K562 (cell line): ENCODE data around the gene GSTM5. TPM values are rescaled to one million over a fixed set of nuclear protein-coding genes. Genes with fewer than 3 reads are reported as not detected.
"Not testable (repeated sequence)": the region's sequence is repeated elsewhere in the genome, so short reads cannot be mapped to it uniquely, and the experiment has no call there.

Source experiments
- ATAC-seq: fragments of 200-7000 bp; cut with Tn5 transposase; 3 replicates; pipeline ENCODE4 v1.9.1; 2020; ENCODE audit warnings: moderate library complexity
- BruUV-seq: library from RNA; stranded (reverse); fragments of 400-500 nt; replicated peaks from 2 replicates; lab custom pipeline; 2021; lab: Mats Ljungman, UMichigan
- CTCF ChIA-PET: fragments of 300-600 bp; formaldehyde crosslinking; extraction: SDS; loops from one replicate; lab custom pipeline; 2021; ENCODE audit warnings: low intra/inter-chr PET ratio; lab: Yijun Ruan, JAX
- POLR2A ChIA-PET: fragments of 300-600, 350-650 bp; sonication (Branson Sonifier 250); formaldehyde crosslinking; extraction: SDS; loops from one replicate; lab custom pipeline; 2021; ENCODE audit warnings: antibody characterized with exemption, inconsistent platforms; lab: Yijun Ruan, JAX
- DNase-seq, 4 experiments: peaks; one replicate each; pipeline versions ENCODE4 v3.0.0 to v3.0.0-alpha.2; 2011 to 2018; ENCODE audit warnings: low spot score in 3 of 4, mixed read lengths in 3 of 4; ENCODE audit errors: extremely low read depth in 1 of 4
- FAIRE-seq: peaks from 2 replicates; lab custom pipeline; 2011; peaks lifted over from hg19 to GRCh38; lab: Jason Lieb, UNC
- H2AFZ ChIP-seq: 2 replicates; pipeline ENCODE4 v1.6.0; 2011; ENCODE audit warnings: low read depth, low read length, control low read depth, inconsistent platforms
- H3K27ac ChIP-seq: fragments of 200-600 bp; 3 replicates; pipeline ENCODE4 v1.8.0; 2011; ENCODE audit warnings: low read depth, mild to moderate bottlenecking, control low read depth, inconsistent platforms, low read length, moderate library complexity, mixed read lengths; ENCODE audit errors: extremely low read depth
- H3K27me3 ChIP-seq, 2 experiments: fragments of 300-600 bp in 1 of 2; 2 replicates in 1 of 2; 3 replicates in 1 of 2; pipeline versions ENCODE4 v1.6.0 to v1.8.0; 2011; ENCODE audit warnings: inconsistent platforms in 2 of 2, low read length in 2 of 2, mild to moderate bottlenecking in 1 of 2, mixed read lengths in 1 of 2, moderate library complexity in 1 of 2; ENCODE audit not compliant: control insufficient read depth in 2 of 2, insufficient read depth in 2 of 2
- H3K36me3 ChIP-seq: fragments of 300-600 bp; 3 replicates; pipeline ENCODE4 v1.8.0; 2011; ENCODE audit warnings: mild to moderate bottlenecking, low read length, inconsistent platforms; ENCODE audit not compliant: control insufficient read depth, insufficient read depth
- H3K4me1 ChIP-seq, 2 experiments: fragments of 200-600 bp in 1 of 2; replicated peaks in 1 of 2; 2 replicates in 1 of 2; 3 replicates in 1 of 2; pipeline versions ENCODE4 v1.5.1 to v1.8.0; 2011; ENCODE audit warnings: inconsistent platforms in 2 of 2, low read length in 2 of 2, mild to moderate bottlenecking in 1 of 2, mixed read lengths in 1 of 2, moderate library complexity in 1 of 2; ENCODE audit not compliant: control insufficient read depth in 2 of 2, insufficient read depth in 2 of 2
- H3K4me2 ChIP-seq: 2 replicates; pipeline ENCODE4 v1.6.1; 2011; ENCODE audit warnings: low read length, control low read depth, inconsistent platforms, mixed read lengths; ENCODE audit not compliant: insufficient read depth
- H3K4me3 ChIP-seq: fragments of 200-600 bp; sonication (generic), shearing (Covaris generic); 2 replicates; pipeline ENCODE4 v1.5.1; 2016; ENCODE audit warnings: control low read depth, inconsistent platforms
- H3K79me2 ChIP-seq: fragments of 200-600 bp; 3 replicates; pipeline ENCODE4 v1.8.0; 2011; ENCODE audit warnings: low read length, inconsistent platforms; ENCODE audit not compliant: control insufficient read depth, insufficient read depth
- H3K9ac ChIP-seq, 2 experiments: 2 replicates each; pipeline versions ENCODE4 v1.6.0 to v1.6.1; 2011; ENCODE audit warnings: low read depth in 2 of 2, low read length in 2 of 2, control low read depth in 1 of 2, inconsistent platforms in 1 of 2, mild to moderate bottlenecking in 1 of 2, mixed read lengths in 1 of 2; ENCODE audit not compliant: insufficient read depth in 1 of 2
- H3K9me1 ChIP-seq: one replicate; pipeline ENCODE4 v1.6.0; 2011; ENCODE audit warnings: inconsistent platforms, mild to moderate bottlenecking, low read length, moderate library complexity; ENCODE audit not compliant: control insufficient read depth, insufficient read depth
- H3K9me3 ChIP-seq: replicated peaks from 2 replicates; pipeline ENCODE4 v1.5.1; 2011; ENCODE audit warnings: low read depth, low read length, inconsistent platforms; ENCODE audit not compliant: control insufficient read depth, insufficient read depth
- H4K20me1 ChIP-seq: replicated peaks from 2 replicates; pipeline ENCODE4 v1.6.1; 2011; ENCODE audit warnings: low read length, inconsistent platforms, mixed read lengths; ENCODE audit not compliant: control insufficient read depth, insufficient read depth
- CSDE1 ChIP-seq, 2 experiments: fragments of 450-650 bp; IDR thresholded peaks; 2 replicates each; pipeline ENCODE4 v1.6.1; 2016; ENCODE audit warnings: mild to moderate bottlenecking in 1 of 2
- GTF2A2 ChIP-seq: IDR thresholded peaks from 2 replicates; pipeline ENCODE4 v1.6.1; 2016; ENCODE audit warnings: mild to moderate bottlenecking, missing genetic modification characterization, missing compliant biosample characterization
- NFXL1 ChIP-seq: fragments of 450-650 bp; formaldehyde crosslinking; IDR thresholded peaks from 2 replicates; pipeline ENCODE4 v1.4.0; 2021; ENCODE audit warnings: mild to moderate bottlenecking
- SMAD4 ChIP-seq: fragments of 250-450 bp; sonication (Bioruptor Pico); conservative IDR thresholded peaks from 2 replicates; pipeline ENCODE4 v1.8.0; 2021; ENCODE audit warnings: inconsistent platforms, mild to moderate bottlenecking, moderate library complexity
- TCFL5 ChIP-seq: fragments of 250-450 bp; sonication (Bioruptor Pico); conservative IDR thresholded peaks from 2 replicates; pipeline ENCODE4 v1.6.1; 2021; ENCODE audit warnings: mild to moderate bottlenecking, moderate library complexity, matching md5 sums
- WGBS: fragments of 100-300 bp; shearing (Covaris generic); methylation state at CpG from one replicate; pipeline ENCODE4 v1.1.6; 2016; ENCODE audit warnings: low coverage, mixed read lengths; ENCODE audit not compliant: insufficient coverage; ENCODE audit errors: missing lambda C conversion rate; 5-methylcytosine and 5-hydroxymethylcytosine counted together
- in situ Hi-C: fragments of 300-500 bp; cut with MboI; formaldehyde crosslinking; loops from 4 replicates; pipeline ENCODE4 v1.15.0; 2018; ENCODE audit warnings: inconsistent platforms, mixed read lengths
- intact Hi-C: fragments of 100-400 bp; cut with micrococcal nuclease; formaldehyde crosslinking; loops from 2 replicates; pipeline ENCODE4 v1.14.2; 2022
- polyA plus RNA-seq, 8 experiments: library from polyadenylated mRNA; depleted of rRNA in 4 of 8; stranded (reverse) in 5 of 8; unstranded in 3 of 8; fragments of >200 nt; fragmentation: Nextera tagmentation in 2 of 8; fragmentation: Illumina TruSeq in 1 of 8; extraction: Ambion mirVana in 2 of 8; extraction: Trizol in 1 of 8; gene quantifications; 2 replicates each; pipeline versions ENCODE4 v1.2.1 to v1.2.3, GENCODE V29; 2011 to 2014; ENCODE audit warnings: inconsistent platforms in 1 of 8, missing spikeins in 1 of 8
- total RNA-seq, 7 experiments: library from RNA; depleted of rRNA in 6 of 7; stranded (reverse); fragments of >200 nt in 6 of 7; fragmentation: Illumina TruSeq in 2 of 7; extraction: Trizol in 2 of 7; gene quantifications; 2 replicates each; pipeline versions ENCODE4 v1.2.1 to v1.2.3, GENCODE V29; 2011 to 2021; ENCODE audit warnings: low replicate concordance in 1 of 7
- TF ChIP-seq, protein P1 (sequence below): fragments of 450-650 bp; formaldehyde crosslinking; IDR thresholded peaks from 2 replicates; pipeline ENCODE4 v1.4.0; 2022; ENCODE audit warnings: missing genetic modification characterization
- TF ChIP-seq, protein P2 (sequence below): fragments of 450-650 bp; IDR thresholded peaks from 2 replicates; pipeline ENCODE4 v1.6.1; 2018; ENCODE audit warnings: mild to moderate bottlenecking, low read depth; ENCODE audit not compliant: partially characterized antibody
- TF ChIP-seq, protein P3 (sequence below): fragments of 450-650 bp; formaldehyde crosslinking; IDR thresholded peaks from 2 replicates; pipeline ENCODE4 v1.4.0; 2022; ENCODE audit warnings: mild to moderate bottlenecking, moderate library complexity

Gene GSTM5
- total and polyA plus RNA-seq, 9 of the 15 experiments (the other 6 are each of a cell fraction or from before 2014, with no cell fraction given): not detected

DNA sequence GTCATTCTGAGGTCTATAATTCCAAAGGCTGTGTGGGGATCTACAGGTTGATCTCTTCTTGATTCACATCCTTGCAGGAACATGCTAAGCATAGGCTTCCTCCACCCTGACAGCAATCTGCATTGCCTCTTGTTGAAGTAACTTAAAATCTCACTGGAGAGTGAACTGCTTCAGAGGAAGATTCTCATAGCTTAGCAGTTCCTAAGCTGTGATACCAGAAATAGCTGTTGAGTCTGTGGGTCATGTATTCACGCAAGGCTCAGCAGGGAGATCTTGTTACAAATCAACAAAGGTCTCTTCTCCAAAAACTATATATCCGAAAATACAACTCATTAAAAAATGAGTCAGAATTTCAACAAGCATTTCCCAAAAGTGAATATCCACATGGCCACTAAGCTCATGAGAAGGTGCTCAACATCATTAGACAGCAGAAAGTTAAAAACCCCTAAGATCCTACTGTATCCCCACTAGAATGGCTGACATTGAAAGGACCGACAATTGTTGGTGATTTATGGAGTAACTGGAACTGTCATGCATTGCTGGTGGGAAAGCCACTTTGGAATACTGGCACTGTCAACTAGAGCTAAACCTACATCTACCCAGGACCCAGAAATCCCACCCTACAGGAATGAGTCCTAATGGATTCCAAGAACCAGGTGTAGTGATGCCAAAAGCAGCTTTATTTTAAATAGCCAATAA, 35.2 kb upstream of the GSTM5 start:
- in situ Hi-C loops: loop anchor here (5.0 kb wide), 1 partner anchor 40 kb away; no protein-coding TSS in a partner anchor
- BruUV-seq, FAIRE-seq, H3K4me1 ChIP-seq, H2AFZ ChIP-seq, H3K4me3 ChIP-seq, H3K79me2 ChIP-seq, H3K36me3 ChIP-seq, ATAC-seq, H3K9ac ChIP-seq, H3K9me3 ChIP-seq, H3K9me1 ChIP-seq, H3K27ac ChIP-seq, H3K27me3 ChIP-seq, H3K4me2 ChIP-seq, H4K20me1 ChIP-seq, intact Hi-C loops, CTCF ChIA-PET: not testable (repeated sequence)
- DNase-seq: peak in 3 of 4 experiments; percentile 1 to 2 (median 1)
- POLR2A ChIA-PET: interaction anchor here (0.6 to 1.1 kb wide), 2 partner anchors 20 to 128 kb away, joined by 3 read pairs; partner anchors contain the start of gene GNAI3
- WGBS: 16% methylated on average over 3 of the region's 3 CpGs

DNA sequence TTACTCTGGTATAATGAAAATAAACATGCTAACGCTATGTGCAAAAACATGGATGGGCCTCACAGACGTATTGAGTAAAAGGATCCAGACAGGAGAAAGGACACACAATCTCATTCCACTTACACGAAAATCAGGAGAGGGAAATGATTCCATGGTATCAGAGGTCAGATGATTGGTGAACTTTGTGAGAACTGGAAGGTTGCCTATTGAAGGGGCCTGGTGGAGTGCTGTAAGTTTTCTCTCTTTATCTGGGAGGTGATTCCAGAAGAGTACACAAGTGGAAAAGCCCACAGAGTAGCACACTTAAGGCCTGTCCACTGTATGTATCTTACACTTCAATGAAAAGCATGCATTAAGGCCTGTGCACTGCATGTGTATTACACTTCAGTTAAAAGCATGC, 34.6 kb upstream of the GSTM5 start:
- in situ Hi-C loops: loop anchor here (5.0 kb wide), 1 partner anchor 40 kb away; no protein-coding TSS in a partner anchor
- no peaks in the 10 kb centered on the region for H4K20me1 ChIP-seq
- no peak overlapping the region for H3K4me2 ChIP-seq
- no TSS peak for BruUV-seq
- ATAC-seq (no peak), FAIRE-seq (no peak), DNase-seq (peak in 3 of 4 experiments; percentile 0 to 1 (median 0))
- H3K36me3 ChIP-seq: no peaks in the 10 kb centered on the region
- 14% methylated on average over 3 of the region's 3 CpGs for WGBS
- H3K4me3 ChIP-seq: no peak overlapping the region
- H3K9me3 ChIP-seq: no peaks in the 10 kb centered on the region
- intact Hi-C loops: no loop called here
- ChIA-PET POLR2A (interaction anchor here (1.1 kb wide), 1 partner anchor 129 kb away, joined by 3 read pairs; the partner anchor contains the start of gene GNAI3), CTCF (no interaction called here)
- no peak overlapping the region for H3K9ac ChIP-seq
- H3K9me1 ChIP-seq: no peaks in the 10 kb centered on the region
- TF ChIP-seq NFXL1 (CRISPR knock-in tag) (no peak), GTF2A2 (no peak), TCFL5 (no peak), SMAD4 (CRISPR knock-in tag) (no peak), CSDE1 (IDR thresholded peaks at IDR 0.05) (no peak)
- TF ChIP-seq, protein P1, sequence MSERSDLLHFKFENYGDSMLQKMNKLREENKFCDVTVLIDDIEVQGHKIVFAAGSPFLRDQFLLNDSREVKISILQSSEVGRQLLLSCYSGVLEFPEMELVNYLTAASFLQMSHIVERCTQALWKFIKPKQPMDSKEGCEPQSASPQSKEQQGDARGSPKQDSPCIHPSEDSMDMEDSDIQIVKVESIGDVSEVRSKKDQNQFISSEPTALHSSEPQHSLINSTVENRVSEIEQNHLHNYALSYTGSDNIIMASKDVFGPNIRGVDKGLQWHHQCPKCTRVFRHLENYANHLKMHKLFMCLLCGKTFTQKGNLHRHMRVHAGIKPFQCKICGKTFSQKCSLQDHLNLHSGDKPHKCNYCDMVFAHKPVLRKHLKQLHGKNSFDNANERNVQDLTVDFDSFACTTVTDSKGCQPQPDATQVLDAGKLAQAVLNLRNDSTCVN: no peak
- TF ChIP-seq, protein P2, sequence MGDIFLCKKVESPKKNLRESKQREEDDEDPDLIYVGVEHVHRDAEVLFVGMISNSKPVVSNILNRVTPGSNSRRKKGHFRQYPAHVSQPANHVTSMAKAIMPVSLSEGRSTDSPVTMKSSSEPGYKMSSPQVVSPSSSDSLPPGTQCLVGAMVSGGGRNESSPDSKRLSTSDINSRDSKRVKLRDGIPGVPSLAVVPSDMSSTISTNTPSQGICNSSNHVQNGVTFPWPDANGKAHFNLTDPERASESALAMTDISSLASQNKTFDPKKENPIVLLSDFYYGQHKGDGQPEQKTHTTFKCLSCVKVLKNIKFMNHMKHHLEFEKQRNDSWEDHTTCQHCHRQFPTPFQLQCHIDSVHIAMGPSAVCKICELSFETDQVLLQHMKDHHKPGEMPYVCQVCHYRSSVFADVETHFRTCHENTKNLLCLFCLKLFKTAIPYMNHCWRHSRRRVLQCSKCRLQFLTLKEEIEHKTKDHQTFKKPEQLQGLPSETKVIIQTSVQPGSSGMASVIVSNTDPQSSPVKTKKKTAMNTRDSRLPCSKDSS: no peak
- TF ChIP-seq, protein P3, sequence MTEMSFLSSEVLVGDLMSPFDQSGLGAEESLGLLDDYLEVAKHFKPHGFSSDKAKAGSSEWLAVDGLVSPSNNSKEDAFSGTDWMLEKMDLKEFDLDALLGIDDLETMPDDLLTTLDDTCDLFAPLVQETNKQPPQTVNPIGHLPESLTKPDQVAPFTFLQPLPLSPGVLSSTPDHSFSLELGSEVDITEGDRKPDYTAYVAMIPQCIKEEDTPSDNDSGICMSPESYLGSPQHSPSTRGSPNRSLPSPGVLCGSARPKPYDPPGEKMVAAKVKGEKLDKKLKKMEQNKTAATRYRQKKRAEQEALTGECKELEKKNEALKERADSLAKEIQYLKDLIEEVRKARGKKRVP: no peak
- no peaks in the 10 kb centered on the region for H3K4me1 ChIP-seq
- peaks cover 0 to 2% of the 10 kb centered on the region in 2 experiments; a peak in 1 of 5 replicates for H3K27me3 ChIP-seq
- H3K27ac ChIP-seq: no peak overlapping the region
- H2AFZ ChIP-seq: no peak overlapping the region
- no peaks in the 10 kb centered on the region for H3K79me2 ChIP-seq
